Lower leg skin (tissue), 3 donors: ENCODE measurements around the gene KCNA2.

Experiments
- CTCF ChIP-seq, 3 donors: fragments of 450-650 bp; IDR thresholded peaks; one replicate each; pipeline ENCODE4 v1.5.1; 2016; ENCODE audit warnings: antibody characterized with exemption in 3 of 3, mild to moderate bottlenecking in 3 of 3, moderate library complexity in 2 of 3
- POLR2A ChIP-seq, 2 donors: fragments of 450-650 bp; IDR thresholded peaks; one replicate each; pipeline ENCODE4 v1.6.1; 2016 to 2017; ENCODE audit warnings: antibody characterized with exemption in 2 of 2, mild to moderate bottlenecking in 1 of 2, moderate library complexity in 1 of 2

- TF ChIP-seq CTCF (IDR thresholded peaks at IDR 0.05) (no peak), POLR2A (IDR thresholded peaks at IDR 0.05) (no peak)
Measured at GRCh38 chr1:110554871-110555801, 51.0 kb downstream of the KCNA2 start.
